ENCODE measurements around the gene SERGEF.

SERGEF gene

DNA sequence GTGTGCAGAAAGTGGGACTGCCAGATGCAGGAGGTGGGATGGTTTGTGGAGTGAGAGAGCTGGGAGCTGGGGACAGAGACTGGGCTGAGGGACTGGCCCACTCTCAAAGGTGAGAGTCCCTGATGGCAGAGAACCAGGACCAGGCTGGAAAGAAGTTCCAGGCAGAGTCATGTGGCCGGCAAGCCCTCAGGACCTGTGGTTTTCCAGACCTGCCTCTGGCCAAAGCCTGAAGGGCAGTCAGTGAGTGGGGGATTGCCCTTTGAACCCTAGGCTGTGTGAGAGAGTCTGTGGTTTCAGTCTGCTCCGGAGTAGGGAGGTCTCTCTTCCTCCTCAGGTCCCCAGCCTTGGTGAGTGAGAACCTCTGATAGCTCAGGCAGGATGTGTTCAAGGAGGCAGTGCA is 261.3 kb downstream of the SERGEF start:
- DNase-seq (ENCODE audit: low read depth in 2 of 3, low spot score in 2 of 3): no peak

DNA sequence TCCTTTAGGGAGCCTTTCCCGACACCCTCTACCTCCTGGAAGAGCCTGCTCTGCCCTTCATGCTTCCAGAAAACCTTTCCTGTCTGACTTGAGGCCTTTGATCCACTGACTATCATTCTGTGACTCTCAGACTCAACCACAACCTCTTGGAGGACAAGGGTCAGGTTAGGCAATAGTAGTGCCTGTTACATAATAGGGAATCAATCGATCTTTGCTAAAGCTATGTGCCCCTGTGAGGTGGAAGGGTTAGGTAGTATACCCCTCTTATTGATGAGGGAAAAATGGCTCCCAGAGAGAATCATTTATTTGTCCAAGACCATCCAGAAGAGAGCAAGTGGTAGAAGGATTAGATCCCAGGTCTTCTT is 262.1 kb downstream of the SERGEF start:
- DNase-seq (ENCODE audit: low read depth in 2 of 3, low spot score in 2 of 3): no peak

DNA sequence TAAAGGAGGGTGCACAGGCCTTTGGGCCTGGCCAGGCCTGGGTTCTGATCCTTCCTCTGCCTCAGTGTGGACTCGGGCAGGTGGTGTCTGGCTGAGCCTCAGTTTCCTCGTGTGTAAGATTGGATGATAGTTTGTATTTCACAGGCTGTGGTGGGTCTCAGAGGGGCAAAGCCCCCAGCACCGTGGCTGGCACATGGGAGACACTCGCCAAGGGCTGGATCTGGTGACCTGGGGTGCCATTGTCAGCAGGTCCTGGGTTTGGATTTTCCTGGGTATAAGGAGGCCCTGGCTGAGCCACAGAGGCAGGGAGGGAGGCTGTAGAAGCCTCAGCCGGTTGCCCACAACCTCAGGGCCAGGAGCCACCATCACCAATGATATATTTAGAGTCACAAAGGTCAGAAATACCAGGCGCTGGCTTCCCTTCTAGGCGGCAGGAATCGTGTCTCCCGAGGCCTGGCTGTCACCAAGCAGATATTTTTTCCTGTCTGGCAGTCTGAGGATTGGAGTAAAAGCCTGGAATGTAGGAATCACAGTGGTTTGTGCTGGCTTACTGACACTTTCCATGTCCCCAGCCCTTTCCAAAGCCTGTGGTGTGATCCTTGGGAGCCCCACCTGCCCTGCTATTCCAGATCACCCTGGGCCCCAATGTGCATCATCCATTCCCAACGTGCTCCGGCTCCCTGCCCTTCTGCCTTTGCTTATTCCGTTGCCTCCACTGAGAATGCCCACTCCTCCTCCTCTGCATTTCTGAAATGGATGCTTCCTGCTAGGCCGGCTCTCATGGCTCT is 262.6 kb downstream of the SERGEF start:
- no peak for DNase-seq (ENCODE audit: low read depth in 2 of 3, low spot score in 2 of 3)

DNA sequence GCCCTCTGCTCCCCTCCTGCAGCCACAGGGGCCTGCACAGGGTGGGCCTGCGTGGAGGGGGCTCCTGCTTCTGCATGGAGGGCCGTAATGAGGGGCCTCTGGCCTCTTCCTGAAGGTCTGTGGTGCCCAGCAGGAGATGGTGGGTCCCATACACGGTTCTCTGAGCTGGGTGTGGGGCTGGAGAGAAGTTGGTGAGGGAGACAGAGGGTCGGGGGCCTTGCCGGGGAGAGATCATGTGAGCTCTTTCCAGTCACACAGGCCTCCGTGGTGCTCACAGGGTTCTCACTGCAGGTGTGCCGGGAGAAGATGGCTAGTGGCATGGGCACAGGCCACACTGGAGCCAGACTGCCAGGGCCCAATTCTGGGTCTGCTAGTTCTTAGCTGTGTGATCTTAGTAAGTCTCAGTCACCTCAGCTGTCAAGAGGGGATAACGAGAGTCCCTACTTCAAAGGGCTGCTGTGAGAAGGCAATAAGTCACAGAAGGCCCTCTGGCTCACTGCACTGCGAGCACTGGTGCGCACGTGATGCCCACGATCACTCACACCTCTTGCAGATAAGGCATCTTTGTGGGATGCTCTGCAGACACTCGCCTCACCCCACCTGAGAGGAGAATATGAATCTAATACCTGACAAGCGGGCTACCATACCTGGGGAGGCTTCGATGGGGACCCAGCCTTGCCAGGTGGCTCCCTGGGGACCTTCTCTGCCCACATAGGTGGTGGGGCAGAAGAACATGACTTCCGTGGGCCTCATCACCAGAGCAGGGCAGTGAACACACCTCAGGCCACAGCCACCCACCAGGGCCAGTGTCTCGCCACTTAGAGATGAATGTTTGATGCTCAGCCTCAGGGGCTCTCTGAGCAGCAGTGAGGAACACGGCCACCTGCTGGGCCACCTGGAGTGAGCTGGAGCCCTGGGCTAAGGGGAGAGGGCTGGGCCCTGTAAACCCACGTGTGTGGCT is 263.8 kb downstream of the SERGEF start:
- DNase-seq (ENCODE audit: low read depth in 2 of 3, low spot score in 2 of 3): no peak

DNA sequence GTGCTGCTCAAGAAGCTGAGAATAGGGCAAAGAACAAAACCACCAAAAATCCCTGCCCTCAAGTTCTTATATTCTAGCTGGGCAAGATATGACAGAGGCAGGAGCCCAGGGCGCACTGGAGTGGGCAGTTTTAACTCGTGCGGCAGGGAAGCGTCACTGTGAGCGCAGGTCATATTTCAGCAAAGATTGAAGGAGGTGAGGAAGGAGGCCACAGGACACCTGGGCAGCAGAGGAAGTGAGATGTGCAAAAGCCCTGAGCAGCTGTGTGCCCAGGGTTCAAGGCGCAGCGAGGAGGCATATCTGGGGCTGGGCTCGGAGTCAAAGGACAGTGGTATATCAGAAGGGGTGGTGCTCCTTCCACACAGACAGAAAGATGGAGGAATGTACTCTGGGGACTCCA is 264.8 kb downstream of the SERGEF start:
- no peak for DNase-seq (ENCODE audit: low read depth in 2 of 3, low spot score in 2 of 3)

DNA sequence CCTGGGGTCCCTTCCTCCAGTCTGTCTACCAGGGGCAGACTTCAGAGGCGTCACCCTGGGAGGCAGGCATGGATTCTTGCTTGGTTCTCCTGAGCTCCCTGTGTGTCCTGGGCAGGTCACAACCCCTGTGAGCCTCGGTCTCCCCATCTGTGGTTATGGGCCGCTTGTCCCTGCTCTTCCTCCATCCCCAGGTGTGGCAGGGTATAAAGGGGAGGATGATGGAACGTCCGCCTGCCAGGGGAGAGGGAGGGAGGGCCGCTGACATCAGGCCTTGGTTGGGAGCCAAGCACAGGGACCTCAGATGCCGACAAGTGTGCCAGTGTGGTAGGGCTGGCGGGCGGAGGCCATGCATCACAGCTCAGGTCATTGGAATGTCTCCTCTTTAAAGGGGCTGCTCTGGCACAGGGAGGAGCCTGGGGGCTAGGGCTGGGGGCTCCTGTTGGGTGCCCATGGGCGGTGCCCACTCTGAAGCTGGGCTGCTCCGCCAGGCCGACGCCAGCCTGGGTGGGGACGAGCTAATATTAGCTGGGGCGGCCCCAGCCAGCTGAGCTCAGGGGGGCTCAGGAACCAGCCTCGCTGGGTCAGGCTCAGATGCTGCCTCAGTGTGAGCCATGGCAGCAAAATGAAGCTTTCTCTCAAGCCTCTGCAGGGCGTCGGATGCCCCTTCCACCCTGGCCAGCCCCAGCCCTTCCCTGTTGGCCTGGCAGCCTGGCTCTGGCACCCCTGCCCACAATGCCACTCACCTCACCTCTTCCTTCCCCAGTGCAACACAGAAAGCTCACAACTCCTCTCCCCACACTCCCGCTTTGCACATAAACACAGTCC is 265.5 kb downstream of the SERGEF start:
- DNase-seq (ENCODE audit: low read depth in 2 of 3, low spot score in 2 of 3): no peak

DNA sequence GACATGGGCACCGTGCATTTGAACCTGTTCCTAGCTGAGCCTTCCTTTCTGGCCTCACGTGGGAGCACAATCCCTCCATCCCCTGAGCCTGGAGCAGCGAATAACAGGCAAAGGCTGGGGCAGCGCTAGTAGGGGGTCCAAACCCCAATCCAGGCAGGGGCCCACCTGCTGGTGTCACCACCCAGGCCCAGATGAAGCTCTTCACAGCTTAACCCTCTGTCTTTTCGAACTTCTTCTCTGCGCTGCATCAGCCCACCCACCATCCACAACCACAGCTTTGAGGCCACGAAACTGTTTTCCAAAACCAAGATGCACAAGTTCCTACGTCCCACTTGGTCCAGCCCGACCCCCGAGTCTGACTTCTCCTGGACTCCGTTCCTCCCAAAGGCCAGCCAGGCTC is 266.8 kb downstream of the SERGEF start:
- DNase-seq (ENCODE audit: low read depth in 2 of 3, low spot score in 2 of 3): no peak

DNA sequence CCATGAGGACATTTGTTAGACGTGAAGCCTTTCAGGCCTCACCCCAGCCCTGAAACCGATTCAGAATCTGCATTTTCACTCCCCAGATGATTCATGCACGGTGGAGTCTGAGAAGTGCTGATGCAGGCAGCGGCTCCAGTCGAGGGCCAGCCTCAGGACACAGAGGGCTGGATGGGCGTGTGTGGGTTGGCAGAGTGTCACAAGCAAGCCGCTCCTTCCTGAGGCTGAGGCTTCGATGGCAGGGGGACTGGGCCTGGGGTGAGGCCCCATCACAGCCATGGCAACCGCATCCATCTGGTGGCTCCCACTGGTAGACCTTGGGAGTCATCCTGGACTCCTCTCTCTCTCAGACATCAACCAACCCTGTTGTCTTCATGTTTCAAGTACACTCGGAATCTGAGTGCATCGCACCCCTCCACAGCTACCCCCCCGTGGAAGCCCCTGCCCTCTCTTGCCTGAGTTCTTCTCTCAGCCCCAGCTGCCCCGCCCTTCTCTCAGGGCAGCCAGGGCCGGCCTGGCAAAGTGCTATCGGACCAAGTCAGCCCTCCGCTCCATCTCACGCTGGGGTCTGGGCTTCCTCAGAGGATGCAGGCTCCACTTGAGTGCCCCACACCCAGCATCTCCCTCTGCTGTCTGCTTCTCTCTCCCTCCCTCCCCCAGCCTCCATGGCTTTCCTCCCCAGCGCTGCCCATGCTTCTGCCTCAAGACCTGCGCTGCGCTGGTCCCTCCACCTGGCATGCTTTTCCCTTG is 267.6 kb downstream of the SERGEF start:
- no peak for DNase-seq (ENCODE audit: low read depth in 2 of 3, low spot score in 2 of 3)

DNA sequence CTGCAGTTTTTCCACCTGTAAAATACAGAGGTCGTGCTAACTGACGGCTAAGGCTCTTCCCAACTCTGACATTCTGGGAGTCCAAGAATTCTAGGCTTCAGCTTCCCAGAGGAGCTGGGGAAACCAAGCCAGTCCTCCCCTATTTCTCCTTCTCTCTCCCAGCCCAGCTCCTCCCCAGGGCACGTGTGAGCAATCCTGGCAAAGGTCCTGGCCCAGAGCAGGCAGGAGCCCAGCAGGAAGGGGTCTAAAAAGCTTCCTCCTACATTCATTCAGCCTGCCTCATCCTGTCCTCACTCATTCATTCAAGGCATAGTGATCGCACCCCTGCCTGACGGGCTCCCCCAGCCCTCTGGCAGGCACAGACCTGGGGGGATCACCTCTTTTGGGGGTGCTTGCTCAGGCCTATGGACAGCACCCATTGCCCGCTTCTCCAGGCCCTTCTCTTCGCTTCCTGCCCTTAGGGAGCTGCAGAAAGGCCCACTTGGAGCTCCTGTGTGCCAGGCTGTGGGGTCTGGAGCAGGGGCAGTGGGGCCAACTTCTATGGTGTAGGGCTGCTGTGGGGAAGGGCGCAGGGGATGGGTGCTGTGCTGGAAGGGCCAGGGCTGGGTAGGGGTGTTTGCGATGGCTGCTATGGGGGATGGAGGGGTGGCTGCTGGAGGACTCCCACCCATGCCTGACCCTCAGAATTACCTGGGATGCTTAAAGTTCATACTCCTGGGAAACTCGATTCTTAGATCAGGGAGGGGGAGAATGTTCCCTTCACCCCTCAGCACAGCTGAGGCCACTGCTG is 268.5 kb downstream of the SERGEF start:
- no peak for DNase-seq (ENCODE audit: low read depth in 2 of 3, low spot score in 2 of 3)

DNA sequence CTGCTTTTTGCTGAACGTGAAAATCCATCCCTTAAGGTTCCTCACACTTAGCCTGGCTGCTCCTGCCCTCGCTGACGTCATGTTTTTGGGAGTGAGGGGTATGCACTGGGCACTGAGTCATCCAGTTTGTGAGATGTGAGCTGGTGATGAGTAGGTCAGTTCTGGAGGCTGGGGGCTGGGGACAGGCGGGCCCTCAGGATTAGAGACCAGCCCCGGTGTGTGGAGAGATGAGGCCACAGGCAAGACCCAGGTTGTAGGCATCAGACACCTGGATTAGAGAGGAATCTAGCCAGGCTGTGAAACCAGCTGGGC is 269.1 kb downstream of the SERGEF start:
- DNase-seq (ENCODE audit: low read depth in 2 of 3, low spot score in 2 of 3): no peak

DNA sequence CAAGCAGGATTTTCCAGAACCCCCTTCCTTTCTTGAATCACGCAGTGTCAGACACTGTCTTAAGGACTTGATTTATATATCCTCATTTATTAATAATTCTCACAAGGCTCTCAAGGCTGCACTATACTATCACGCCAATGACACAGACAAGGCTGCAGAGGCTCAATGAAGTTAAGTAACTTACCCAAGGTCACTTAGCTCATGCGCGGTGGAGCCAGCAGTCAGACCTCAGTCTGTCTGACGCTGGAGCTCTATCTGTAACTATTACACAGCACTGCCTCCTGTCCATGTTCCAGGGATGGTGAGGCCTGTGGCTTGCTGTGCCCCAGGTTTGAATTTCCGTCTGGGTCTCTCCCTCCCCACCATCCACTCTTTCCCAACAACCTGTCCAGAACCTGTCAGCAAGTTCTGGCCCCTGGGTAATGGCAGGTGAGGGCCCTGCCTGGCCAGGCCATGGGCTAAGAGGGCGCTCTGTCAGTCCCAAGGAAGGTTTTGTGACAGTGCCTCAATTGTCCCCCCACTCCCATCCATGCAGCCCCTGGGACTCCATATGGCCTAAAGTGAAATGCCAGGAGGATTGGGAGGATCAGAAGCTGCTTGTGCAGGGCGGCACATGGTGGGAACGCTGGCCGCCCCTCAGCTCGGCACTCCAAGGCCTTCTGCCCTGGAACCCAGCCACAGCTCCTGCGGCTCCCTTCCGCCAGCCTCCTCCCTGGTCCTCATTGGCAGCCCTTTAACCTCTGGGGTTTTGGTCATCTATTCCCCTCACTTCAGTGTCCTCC is 269.6 kb downstream of the SERGEF start:
- no peak for DNase-seq (ENCODE audit: low read depth in 2 of 3, low spot score in 2 of 3)

DNA sequence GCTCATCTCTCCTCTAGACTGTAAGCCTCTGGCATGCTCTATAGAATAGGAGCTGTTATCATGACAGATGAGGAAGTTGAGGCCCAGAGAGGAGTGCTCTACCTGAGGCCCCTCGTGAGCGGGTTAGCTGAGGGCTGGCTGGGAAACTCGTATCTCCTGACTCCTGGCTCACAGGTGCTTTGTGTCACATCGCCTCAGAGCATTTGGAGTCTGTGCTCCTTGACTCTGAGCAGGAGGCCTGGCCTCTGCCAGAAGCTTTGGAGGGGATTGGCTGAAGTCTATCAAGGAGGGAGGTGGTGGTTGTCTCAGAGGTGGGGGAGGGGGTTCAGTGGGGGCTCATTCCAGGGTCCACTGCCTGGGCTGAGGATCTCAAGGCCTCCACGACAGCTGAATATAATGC is 270.8 kb downstream of the SERGEF start:
- DNase-seq (ENCODE audit: low read depth in 2 of 3, low spot score in 2 of 3): no peak

DNA sequence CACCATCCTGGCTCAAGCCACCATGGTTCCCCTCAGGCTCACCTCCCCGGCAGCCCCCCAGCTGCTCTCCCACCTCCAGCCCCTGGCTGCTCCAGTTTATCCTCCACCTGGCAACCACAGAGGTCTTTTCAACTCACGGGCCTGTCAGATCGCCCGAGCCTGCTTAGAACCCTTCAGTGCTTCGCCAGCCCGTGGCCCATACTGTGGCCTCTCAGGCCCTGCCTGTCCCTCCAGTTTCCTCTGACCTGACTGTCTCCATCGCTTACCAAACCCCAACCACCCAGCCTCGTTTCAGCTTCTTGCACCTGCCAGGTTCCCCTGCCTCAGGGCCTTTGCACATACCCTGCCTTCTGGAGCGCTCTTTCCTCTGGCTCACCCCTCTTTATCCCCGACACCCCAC is 271.4 kb downstream of the SERGEF start:
- DNase-seq (ENCODE audit: low read depth in 2 of 3, low spot score in 2 of 3): no peak

DNA sequence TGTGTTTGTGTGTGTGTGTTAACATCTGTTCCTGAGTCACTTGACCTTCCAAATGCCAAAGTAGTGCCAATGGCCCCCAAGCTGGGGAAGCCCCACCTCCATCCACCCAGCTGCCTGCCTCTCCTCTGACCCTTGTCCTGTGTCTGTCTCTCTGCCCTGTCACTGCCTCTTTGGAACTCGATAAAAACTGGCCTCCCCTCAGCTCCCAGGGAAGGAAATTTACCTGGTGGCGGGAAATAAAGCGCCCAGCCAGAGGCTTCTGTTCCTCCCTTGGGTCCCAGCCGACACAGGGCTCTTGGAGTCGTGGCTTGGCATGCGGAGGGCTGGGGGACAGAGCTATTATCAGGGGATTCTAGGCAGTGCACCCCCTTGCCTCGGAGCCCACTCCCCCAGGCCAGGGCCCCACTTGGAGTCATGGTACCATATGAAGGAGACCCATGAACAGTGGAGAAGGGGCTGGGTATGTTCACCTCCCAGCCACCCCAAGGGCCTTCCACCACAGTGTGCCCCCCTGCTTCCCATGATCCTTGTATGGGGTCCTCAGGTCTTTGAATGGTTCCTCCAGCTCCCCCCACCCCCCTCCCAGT is 272.1 kb downstream of the SERGEF start:
- no peak for DNase-seq (ENCODE audit: low read depth in 2 of 3, low spot score in 2 of 3)

DNA sequence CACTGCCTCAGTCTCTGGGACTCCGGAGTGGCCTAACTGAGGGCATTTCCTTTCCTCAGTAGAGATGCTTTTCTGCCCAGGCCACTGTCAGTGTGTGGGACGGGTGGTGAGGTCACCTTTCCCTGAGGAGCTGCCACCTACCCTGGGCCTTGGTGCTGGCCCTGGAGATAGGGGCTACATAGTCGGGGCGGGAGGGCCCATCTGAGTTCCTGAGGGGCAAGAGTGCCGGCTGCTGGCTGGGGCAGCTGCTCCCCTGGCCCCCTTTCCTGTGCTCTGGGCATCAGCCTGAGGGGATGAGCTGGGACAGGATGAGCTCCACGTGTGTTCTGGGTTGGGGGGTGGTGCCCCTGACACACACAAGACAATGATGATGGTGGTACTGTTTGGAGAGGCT is 272.9 kb downstream of the SERGEF start:
- DNase-seq (ENCODE audit: low read depth in 2 of 3, low spot score in 2 of 3): no peak

DNA sequence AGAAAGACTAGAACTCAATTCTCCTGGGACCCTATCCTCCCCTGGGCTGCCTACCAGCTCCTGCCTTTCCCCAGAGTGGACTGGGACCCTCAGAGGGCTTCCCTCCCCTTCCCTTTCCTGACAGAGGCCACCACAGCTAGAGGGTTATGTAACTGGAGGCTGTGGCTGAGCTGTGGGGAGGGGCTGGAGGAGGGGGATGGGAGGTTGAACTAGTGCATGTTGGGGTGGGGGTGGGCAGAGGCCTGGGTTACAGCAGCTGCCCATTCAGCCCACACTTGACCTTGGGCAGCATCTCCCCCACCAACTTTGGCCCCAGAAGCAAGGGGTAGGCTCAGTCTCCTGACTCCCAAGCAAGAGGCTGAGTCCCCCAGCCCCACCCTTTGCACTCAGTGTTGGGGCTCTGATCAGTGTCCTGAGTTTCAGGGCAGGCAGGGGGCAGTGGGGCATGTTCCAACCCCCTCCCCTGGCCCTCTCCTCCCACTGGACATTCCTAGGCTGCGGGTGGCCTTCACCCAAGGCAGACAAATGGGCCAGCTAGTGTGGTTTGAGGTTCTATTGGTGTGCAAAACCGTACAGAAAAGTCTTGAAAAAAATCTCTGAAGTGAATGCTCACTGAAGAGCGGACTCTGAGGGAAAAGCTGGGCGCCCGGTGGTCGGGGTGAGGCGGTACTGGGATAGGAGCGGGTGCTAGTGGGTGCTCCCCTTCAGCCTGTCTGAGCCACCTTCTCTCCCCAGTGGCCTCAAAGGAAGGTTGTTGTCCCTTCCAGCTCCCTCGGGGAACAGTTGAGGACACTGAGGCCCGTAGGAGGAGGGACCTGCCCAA is 274.5 kb downstream of the SERGEF start:
- DNase-seq (ENCODE audit: low read depth in 2 of 3, low spot score in 2 of 3): no peak

Measured in activated CD8-positive, alpha-beta memory T cell treated with anti-CD3 and anti-CD28 coated beads for 48 hours (primary cell).